Body of pancreas (tissue), 4 donors: ENCODE measurements around the gene SLBP.

ENCODE experiments used
- CTCF ChIP-seq, 7 experiments: fragments of 450-650 bp in 4 of 7; fragments of 200-600 bp in 3 of 7; sonication (generic) in 3 of 7; IDR thresholded peaks; one replicate each; pipeline ENCODE4 v1.5.1; 2016 to 2019; ENCODE audit warnings: antibody characterized with exemption in 7 of 7
- POLR2A ChIP-seq, 3 donors: fragments of 450-650 bp; IDR thresholded peaks; one replicate each; pipeline ENCODE4 v1.6.1; 2016; ENCODE audit warnings: antibody characterized with exemption in 3 of 3, mild to moderate bottlenecking in 2 of 3

- TF ChIP-seq CTCF (IDR thresholded peaks at IDR 0.05), result no peak
- no peak for TF ChIP-seq POLR2A (IDR thresholded peaks at IDR 0.05)
Observed at GRCh38 chr4:1656132-1656531, 56.0 kb downstream of the SLBP start.
